WTC11 (cell line): ENCODE measurements around the gene DLGAP3. TPM values are rescaled to one million over a fixed set of nuclear protein-coding genes. Genes with fewer than 3 reads are reported as not detected.

Source experiments
- ATAC-seq: fragments of 200-7000 bp; cut with Tn5 transposase; 2 replicates; pipeline ENCODE4 v1.10.0; 2021; ENCODE audit warnings: mild to moderate bottlenecking, moderate library complexity
- CTCF ChIA-PET: fragments of 300-600 bp; sonication (Branson Sonifier 250); formaldehyde crosslinking; loops from one replicate; lab custom pipeline; 2021; ENCODE audit warnings: antibody characterized with exemption; lab: Charles Lee
- POLR2A ChIA-PET: fragments of 350-600 bp; sonication (Branson Sonifier 250); formaldehyde crosslinking; loops from one replicate; lab custom pipeline; 2021; ENCODE audit warnings: antibody characterized with exemption; lab: Charles Lee
- DNase-seq: peaks from one replicate; pipeline ENCODE4 v3.0.0; 2021; ENCODE audit warnings: low spot score
- H3K27ac Mint-ChIP-seq: 2 replicates; pipeline ENCODE4 v1.8.0; 2021; ENCODE audit warnings: mixed read lengths
- H3K27me3 Mint-ChIP-seq: 2 replicates; pipeline ENCODE4 v1.8.0; 2021; ENCODE audit warnings: low read depth, mild to moderate bottlenecking, moderate library complexity, mixed read lengths
- H3K36me3 Mint-ChIP-seq: 2 replicates; pipeline ENCODE4 v1.8.0; 2021; ENCODE audit warnings: mixed read lengths
- H3K4me1 Mint-ChIP-seq: 2 replicates; pipeline ENCODE4 v1.8.0; 2022; ENCODE audit warnings: mixed read lengths
- H3K4me3 Mint-ChIP-seq: 2 replicates; pipeline ENCODE4 v1.8.0; 2021; ENCODE audit warnings: mild to moderate bottlenecking, moderate library complexity, mixed read lengths
- H3K9me3 Mint-ChIP-seq: 2 replicates; pipeline ENCODE4 v1.8.0; 2021; ENCODE audit warnings: mixed read lengths
- CBFB ChIP-seq: sonication (generic); formaldehyde crosslinking; IDR thresholded peaks from 2 replicates; pipeline ENCODE4 v1.8.1; 2022; ENCODE audit warnings: mild to moderate bottlenecking, low read depth, missing genetic modification reagents
- CREM ChIP-seq: sonication (generic); formaldehyde crosslinking; IDR thresholded peaks from 2 replicates; pipeline ENCODE4 v1.8.1; 2022; ENCODE audit warnings: mild to moderate bottlenecking, missing genetic modification reagents, moderate library complexity
- IRF2 ChIP-seq: sonication (generic); formaldehyde crosslinking; IDR thresholded peaks from 2 replicates; pipeline ENCODE4 v1.8.0; 2022; ENCODE audit warnings: low read depth, missing genetic modification reagents, borderline replicate concordance
- JUN ChIP-seq: sonication (generic); formaldehyde crosslinking; IDR thresholded peaks from 2 replicates; pipeline ENCODE4 v1.8.0; 2023; ENCODE audit warnings: mild to moderate bottlenecking, missing genetic modification reagents
- TCF7 ChIP-seq: sonication (generic); formaldehyde crosslinking; IDR thresholded peaks from 2 replicates; pipeline ENCODE4 v1.8.0; 2022; ENCODE audit warnings: mild to moderate bottlenecking, low read depth, missing genetic modification reagents, moderate library complexity
- ZNF138 ChIP-seq: sonication (generic); formaldehyde crosslinking; conservative IDR thresholded peaks from 2 replicates; pipeline ENCODE4 v1.8.1; 2022; ENCODE audit warnings: mild to moderate bottlenecking, moderate library complexity, missing genetic modification reagents
- ZNF232 ChIP-seq: sonication (generic); formaldehyde crosslinking; IDR thresholded peaks from 2 replicates; pipeline ENCODE4 v1.8.0; 2022; ENCODE audit warnings: mild to moderate bottlenecking, missing genetic modification reagents
- ZNF423 ChIP-seq: fragments of 250-450 bp; sonication (Bioruptor Pico); IDR thresholded peaks from 2 replicates; pipeline ENCODE4 v2.1.2; 2022; ENCODE audit warnings: mild to moderate bottlenecking, moderate library complexity
- total RNA-seq: library from RNA; stranded (reverse); gene quantifications from 3 replicates; pipeline ENCODE4 v1.2.3, GENCODE V29; 2021
- TF ChIP-seq, protein P1 (sequence below): fragments of 250-450 bp; sonication (Bioruptor Pico); conservative IDR thresholded peaks from 2 replicates; pipeline ENCODE4 v1.9.0; 2021; ENCODE audit warnings: mild to moderate bottlenecking
- TF ChIP-seq, protein P2 (sequence below): sonication (generic); formaldehyde crosslinking; IDR thresholded peaks from 2 replicates; pipeline ENCODE4 v1.8.1; 2023; ENCODE audit warnings: mild to moderate bottlenecking, moderate library complexity, missing genetic modification reagents
- TF ChIP-seq, protein P3 (sequence below): fragments of 250-450 bp; sonication (Bioruptor Pico); IDR thresholded peaks from 2 replicates; pipeline ENCODE4 v1.9.0; 2021; ENCODE audit warnings: mild to moderate bottlenecking, borderline replicate concordance
- TF ChIP-seq, protein P4 (sequence below): sonication (generic); formaldehyde crosslinking; IDR thresholded peaks from 2 replicates; pipeline ENCODE4 v1.8.0; 2022; ENCODE audit warnings: missing genetic modification reagents
- TF ChIP-seq, protein P5 (sequence below): sonication (generic); formaldehyde crosslinking; IDR thresholded peaks from 2 replicates; pipeline ENCODE4 v1.8.0; 2022; ENCODE audit warnings: mild to moderate bottlenecking, missing genetic modification reagents
- TF ChIP-seq, protein P6 (sequence below): sonication (generic); formaldehyde crosslinking; IDR thresholded peaks from 2 replicates; pipeline ENCODE4 v1.8.0; 2023; ENCODE audit warnings: missing genetic modification reagents, mild to moderate bottlenecking, borderline replicate concordance
- TF ChIP-seq, protein P7 (sequence below): fragments of 250-450 bp; sonication (Bioruptor Pico); IDR thresholded peaks from 2 replicates; pipeline ENCODE4 v2.1.2; 2022; ENCODE audit warnings: mild to moderate bottlenecking, moderate library complexity

DLGAP3 gene
- total RNA-seq, 1 experiment from 2014 or later = 11.3 TPM

DNA sequence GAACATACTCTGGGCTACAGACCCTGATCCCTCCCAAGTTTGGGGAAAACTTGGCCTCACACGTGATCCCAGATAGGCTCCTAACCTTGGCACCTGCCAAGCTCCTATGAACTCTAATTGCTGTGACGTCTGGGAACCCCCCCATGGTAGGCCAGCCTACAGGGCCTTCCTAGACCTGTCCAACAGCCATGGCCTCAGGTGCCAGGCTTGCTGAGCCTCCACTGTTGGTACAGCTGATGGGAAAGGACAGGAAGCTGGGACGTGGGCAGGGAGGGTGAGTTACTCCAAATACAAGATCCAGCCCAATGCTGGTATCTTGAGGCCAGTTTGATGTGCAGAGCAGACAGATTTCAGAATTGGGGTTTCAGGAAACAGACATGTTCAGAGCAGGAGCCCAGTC lies 89.0 kb downstream of the DLGAP3 start:
- ATAC-seq = no peak
- H3K9me3 Mint-ChIP-seq = no peaks in the 10 kb centered on the region
- ChIA-PET CTCF (no interaction called here), POLR2A (no interaction called here)
- no peak for DNase-seq
- no peak overlapping the region for H3K27ac Mint-ChIP-seq
- peaks cover 25% of the 10 kb centered on the region for H3K4me1 Mint-ChIP-seq
- TF ChIP-seq, protein P1, sequence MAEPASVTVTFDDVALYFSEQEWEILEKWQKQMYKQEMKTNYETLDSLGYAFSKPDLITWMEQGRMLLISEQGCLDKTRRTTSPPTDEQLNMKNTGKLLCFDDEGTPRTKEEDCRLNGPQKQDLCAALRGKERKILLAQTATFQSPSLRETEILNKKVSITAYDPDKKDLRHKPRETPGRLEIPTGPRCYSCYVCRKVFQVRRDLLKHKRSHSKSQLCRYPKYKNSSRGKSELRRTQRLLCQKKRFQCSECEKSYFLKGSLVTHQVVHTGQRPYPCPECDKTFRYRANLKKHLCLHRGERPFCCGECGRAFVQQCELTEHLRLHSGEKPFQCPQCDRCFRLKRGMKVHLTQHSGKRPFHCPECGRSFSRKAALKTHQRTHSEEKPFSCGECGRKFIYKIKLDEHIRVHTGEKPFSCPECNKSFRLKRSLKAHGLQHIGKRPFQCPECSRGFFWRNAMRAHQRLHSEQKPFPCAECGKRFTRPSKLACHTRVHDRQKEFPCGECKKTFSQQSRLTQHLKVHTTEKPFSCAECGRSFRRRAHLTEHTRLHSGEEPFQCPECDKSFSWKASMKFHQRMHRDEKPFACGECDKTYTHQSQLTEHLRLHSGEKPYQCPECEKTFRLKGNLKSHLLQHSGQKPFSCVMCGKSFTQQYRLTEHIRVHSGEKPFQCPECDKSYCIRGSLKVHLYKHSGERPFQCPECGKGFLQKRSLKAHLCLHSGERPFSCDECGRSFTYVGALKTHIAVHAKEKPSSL (CRISPR knock-in tag) = no peak
- no peak for TF ChIP-seq ZNF138 (CRISPR knock-in tag)
- TF ChIP-seq, protein P2, sequence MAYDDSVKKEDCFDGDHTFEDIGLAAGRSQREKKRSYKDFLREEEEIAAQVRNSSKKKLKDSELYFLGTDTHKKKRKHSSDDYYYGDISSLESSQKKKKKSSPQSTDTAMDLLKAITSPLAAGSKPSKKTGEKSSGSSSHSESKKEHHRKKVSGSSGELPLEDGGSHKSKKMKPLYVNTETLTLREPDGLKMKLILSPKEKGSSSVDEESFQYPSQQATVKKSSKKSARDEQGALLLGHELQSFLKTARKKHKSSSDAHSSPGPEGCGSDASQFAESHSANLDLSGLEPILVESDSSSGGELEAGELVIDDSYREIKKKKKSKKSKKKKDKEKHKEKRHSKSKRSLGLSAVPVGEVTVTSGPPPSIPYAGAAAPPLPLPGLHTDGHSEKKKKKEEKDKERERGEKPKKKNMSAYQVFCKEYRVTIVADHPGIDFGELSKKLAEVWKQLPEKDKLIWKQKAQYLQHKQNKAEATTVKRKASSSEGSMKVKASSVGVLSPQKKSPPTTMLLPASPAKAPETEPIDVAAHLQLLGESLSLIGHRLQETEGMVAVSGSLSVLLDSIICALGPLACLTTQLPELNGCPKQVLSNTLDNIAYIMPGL (CRISPR knock-in tag) = no peak
- H3K4me3 Mint-ChIP-seq = no peak overlapping the region
- no peaks in the 10 kb centered on the region for H3K27me3 Mint-ChIP-seq
- H3K36me3 Mint-ChIP-seq = no peaks in the 10 kb centered on the region

DNA sequence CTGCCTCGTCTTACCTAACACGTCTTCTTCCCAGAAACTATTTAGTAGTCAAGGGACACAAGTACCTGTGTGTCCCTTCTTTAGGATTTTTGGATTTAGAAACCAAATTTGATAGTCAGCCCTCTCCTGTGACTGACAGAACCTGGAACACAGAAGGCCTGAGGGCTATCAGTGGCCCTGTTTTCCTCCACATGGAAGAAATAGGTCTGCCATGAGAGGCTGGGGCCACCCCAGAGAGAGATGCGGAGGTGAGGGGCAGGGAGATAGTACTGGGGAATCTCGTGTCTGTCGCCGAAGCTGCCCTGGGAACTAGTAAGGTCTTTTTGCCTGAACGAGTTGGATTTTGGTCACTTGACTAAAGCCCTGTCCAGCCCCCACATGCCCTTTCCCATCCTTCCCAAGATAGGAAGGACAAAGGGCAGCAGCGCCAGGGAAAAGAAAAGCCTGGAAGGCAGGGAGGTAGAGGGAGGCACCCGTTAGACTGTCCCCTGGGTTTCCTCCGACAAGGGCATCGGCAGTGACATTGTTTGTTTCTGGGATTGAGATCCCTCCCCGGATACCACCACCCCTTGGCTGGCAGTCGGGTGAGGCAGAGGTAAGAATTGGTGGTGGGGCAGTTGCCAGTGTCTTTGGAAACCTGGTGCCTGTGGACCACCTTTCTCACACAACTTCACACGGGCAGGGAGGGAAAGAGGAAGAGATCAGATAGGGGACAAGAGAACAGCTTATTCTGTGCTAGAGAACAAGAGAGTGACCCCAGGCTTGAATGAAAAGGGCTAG lies 89.7 kb downstream of the DLGAP3 start:
- Mint-ChIP-seq H3K4me3 (no peak overlapping the region), H3K36me3 (no peaks in the 10 kb centered on the region), H3K4me1 (peaks cover 21% of the 10 kb centered on the region), H3K27me3 (no peaks in the 10 kb centered on the region), H3K27ac (no peak overlapping the region), H3K9me3 (no peaks in the 10 kb centered on the region)
- DNase-seq (no peak), ATAC-seq (no peak)
- ChIA-PET CTCF (interaction anchor here (5.3 kb wide), 1 partner anchor 13 kb away, joined by 27 read pairs; no protein-coding TSS in a partner anchor), POLR2A (no interaction called here)
- TF ChIP-seq, protein P3, sequence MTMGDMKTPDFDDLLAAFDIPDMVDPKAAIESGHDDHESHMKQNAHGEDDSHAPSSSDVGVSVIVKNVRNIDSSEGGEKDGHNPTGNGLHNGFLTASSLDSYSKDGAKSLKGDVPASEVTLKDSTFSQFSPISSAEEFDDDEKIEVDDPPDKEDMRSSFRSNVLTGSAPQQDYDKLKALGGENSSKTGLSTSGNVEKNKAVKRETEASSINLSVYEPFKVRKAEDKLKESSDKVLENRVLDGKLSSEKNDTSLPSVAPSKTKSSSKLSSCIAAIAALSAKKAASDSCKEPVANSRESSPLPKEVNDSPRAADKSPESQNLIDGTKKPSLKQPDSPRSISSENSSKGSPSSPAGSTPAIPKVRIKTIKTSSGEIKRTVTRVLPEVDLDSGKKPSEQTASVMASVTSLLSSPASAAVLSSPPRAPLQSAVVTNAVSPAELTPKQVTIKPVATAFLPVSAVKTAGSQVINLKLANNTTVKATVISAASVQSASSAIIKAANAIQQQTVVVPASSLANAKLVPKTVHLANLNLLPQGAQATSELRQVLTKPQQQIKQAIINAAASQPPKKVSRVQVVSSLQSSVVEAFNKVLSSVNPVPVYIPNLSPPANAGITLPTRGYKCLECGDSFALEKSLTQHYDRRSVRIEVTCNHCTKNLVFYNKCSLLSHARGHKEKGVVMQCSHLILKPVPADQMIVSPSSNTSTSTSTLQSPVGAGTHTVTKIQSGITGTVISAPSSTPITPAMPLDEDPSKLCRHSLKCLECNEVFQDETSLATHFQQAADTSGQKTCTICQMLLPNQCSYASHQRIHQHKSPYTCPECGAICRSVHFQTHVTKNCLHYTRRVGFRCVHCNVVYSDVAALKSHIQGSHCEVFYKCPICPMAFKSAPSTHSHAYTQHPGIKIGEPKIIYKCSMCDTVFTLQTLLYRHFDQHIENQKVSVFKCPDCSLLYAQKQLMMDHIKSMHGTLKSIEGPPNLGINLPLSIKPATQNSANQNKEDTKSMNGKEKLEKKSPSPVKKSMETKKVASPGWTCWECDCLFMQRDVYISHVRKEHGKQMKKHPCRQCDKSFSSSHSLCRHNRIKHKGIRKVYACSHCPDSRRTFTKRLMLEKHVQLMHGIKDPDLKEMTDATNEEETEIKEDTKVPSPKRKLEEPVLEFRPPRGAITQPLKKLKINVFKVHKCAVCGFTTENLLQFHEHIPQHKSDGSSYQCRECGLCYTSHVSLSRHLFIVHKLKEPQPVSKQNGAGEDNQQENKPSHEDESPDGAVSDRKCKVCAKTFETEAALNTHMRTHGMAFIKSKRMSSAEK (CRISPR knock-in tag) = no peak
- no peak for TF ChIP-seq JUN (CRISPR knock-in tag)
- TF ChIP-seq IRF2 = no peak
- no peak for TF ChIP-seq ZNF423 (CRISPR knock-in tag)
- TF ChIP-seq, protein P4, sequence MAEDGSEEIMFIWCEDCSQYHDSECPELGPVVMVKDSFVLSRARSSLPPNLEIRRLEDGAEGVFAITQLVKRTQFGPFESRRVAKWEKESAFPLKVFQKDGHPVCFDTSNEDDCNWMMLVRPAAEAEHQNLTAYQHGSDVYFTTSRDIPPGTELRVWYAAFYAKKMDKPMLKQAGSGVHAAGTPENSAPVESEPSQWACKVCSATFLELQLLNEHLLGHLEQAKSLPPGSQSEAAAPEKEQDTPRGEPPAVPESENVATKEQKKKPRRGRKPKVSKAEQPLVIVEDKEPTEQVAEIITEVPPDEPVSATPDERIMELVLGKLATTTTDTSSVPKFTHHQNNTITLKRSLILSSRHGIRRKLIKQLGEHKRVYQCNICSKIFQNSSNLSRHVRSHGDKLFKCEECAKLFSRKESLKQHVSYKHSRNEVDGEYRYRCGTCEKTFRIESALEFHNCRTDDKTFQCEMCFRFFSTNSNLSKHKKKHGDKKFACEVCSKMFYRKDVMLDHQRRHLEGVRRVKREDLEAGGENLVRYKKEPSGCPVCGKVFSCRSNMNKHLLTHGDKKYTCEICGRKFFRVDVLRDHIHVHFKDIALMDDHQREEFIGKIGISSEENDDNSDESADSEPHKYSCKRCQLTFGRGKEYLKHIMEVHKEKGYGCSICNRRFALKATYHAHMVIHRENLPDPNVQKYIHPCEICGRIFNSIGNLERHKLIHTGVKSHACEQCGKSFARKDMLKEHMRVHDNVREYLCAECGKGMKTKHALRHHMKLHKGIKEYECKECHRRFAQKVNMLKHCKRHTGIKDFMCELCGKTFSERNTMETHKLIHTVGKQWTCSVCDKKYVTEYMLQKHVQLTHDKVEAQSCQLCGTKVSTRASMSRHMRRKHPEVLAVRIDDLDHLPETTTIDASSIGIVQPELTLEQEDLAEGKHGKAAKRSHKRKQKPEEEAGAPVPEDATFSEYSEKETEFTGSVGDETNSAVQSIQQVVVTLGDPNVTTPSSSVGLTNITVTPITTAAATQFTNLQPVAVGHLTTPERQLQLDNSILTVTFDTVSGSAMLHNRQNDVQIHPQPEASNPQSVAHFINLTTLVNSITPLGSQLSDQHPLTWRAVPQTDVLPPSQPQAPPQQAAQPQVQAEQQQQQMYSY (CRISPR knock-in tag) = no peak
- TF ChIP-seq, protein P5, sequence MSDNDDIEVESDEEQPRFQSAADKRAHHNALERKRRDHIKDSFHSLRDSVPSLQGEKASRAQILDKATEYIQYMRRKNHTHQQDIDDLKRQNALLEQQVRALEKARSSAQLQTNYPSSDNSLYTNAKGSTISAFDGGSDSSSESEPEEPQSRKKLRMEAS (CRISPR knock-in tag) = no peak
- TF ChIP-seq CREM (CRISPR knock-in tag) = no peak
- no peak for TF ChIP-seq TCF7 (CRISPR knock-in tag)
- TF ChIP-seq, protein P6, sequence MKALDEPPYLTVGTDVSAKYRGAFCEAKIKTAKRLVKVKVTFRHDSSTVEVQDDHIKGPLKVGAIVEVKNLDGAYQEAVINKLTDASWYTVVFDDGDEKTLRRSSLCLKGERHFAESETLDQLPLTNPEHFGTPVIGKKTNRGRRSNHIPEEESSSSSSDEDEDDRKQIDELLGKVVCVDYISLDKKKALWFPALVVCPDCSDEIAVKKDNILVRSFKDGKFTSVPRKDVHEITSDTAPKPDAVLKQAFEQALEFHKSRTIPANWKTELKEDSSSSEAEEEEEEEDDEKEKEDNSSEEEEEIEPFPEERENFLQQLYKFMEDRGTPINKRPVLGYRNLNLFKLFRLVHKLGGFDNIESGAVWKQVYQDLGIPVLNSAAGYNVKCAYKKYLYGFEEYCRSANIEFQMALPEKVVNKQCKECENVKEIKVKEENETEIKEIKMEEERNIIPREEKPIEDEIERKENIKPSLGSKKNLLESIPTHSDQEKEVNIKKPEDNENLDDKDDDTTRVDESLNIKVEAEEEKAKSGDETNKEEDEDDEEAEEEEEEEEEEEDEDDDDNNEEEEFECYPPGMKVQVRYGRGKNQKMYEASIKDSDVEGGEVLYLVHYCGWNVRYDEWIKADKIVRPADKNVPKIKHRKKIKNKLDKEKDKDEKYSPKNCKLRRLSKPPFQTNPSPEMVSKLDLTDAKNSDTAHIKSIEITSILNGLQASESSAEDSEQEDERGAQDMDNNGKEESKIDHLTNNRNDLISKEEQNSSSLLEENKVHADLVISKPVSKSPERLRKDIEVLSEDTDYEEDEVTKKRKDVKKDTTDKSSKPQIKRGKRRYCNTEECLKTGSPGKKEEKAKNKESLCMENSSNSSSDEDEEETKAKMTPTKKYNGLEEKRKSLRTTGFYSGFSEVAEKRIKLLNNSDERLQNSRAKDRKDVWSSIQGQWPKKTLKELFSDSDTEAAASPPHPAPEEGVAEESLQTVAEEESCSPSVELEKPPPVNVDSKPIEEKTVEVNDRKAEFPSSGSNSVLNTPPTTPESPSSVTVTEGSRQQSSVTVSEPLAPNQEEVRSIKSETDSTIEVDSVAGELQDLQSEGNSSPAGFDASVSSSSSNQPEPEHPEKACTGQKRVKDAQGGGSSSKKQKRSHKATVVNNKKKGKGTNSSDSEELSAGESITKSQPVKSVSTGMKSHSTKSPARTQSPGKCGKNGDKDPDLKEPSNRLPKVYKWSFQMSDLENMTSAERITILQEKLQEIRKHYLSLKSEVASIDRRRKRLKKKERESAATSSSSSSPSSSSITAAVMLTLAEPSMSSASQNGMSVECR (CRISPR knock-in tag) = no peak
- TF ChIP-seq, protein P7, sequence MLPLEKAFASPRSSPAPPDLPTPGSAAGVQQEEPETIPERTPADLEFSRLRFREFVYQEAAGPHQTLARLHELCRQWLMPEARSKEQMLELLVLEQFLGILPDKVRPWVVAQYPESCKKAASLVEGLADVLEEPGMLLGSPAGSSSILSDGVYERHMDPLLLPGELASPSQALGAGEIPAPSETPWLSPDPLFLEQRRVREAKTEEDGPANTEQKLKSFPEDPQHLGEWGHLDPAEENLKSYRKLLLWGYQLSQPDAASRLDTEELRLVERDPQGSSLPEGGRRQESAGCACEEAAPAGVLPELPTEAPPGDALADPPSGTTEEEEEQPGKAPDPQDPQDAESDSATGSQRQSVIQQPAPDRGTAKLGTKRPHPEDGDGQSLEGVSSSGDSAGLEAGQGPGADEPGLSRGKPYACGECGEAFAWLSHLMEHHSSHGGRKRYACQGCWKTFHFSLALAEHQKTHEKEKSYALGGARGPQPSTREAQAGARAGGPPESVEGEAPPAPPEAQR (CRISPR knock-in tag) = no peak
- no peak for TF ChIP-seq CBFB
- no peak for TF ChIP-seq ZNF232 (CRISPR knock-in tag)
